GM12872 (cell line): ENCODE results near the gene CLK4.

Experiments
- CTCF ChIP-seq: IDR thresholded peaks from 3 replicates; pipeline ENCODE4 v1.5.1; 2011; ENCODE audit warnings: low read depth, mild to moderate bottlenecking, low read length, moderate library complexity; ENCODE audit not compliant: insufficient read depth

CLK4 gene

GRCh38 chr5:178582291-178582690 is 44.6 kb downstream of the CLK4 start:
- TF ChIP-seq CTCF = no peak

GRCh38 chr5:178581621-178582020 is 45.2 kb downstream of the CLK4 start:
- no peak for TF ChIP-seq CTCF

GRCh38 chr5:178580271-178580955 is 46.4 kb downstream of the CLK4 start:
- no peak for TF ChIP-seq CTCF

GRCh38 chr5:178577944-178578343 is 48.9 kb downstream of the CLK4 start:
- no peak for TF ChIP-seq CTCF

GRCh38 chr5:178577376-178577839 is 49.4 kb downstream of the CLK4 start:
- TF ChIP-seq CTCF = no peak

GRCh38 chr5:178576591-178577351 is 50.1 kb downstream of the CLK4 start:
- no peak for TF ChIP-seq CTCF

- TF ChIP-seq CTCF = no peak
Observed at GRCh38 chr5:178573216-178573615, 53.6 kb downstream of the CLK4 start.
